Immature natural killer cell (primary cell): ENCODE results near the gene CCDC80. TPM values are rescaled to one million over a fixed set of nuclear protein-coding genes. Genes with fewer than 3 reads are reported as not detected.

ENCODE experiments used
- DNase-seq, 3 donors: peaks; one replicate each; pipeline ENCODE4 v3.0.0; 2022; ENCODE audit warnings: mixed read lengths in 1 of 3
- H3K27ac Mint-ChIP-seq, 6 donors: one replicate each; pipeline ENCODE4 v1.8.0; 2020; ENCODE audit warnings: mixed read lengths in 6 of 6, mild to moderate bottlenecking in 5 of 6, inconsistent platforms in 4 of 6, moderate library complexity in 3 of 6
- H3K27me3 Mint-ChIP-seq, 3 donors: one replicate each; pipeline ENCODE4 v1.8.0; 2020 to 2021; ENCODE audit warnings: low read depth in 3 of 3, mild to moderate bottlenecking in 3 of 3, mixed read lengths in 3 of 3, moderate library complexity in 3 of 3, inconsistent platforms in 1 of 3
- H3K36me3 Mint-ChIP-seq, 3 donors: one replicate each; pipeline ENCODE4 v1.8.0; 2020; ENCODE audit warnings: mixed read lengths in 3 of 3, inconsistent platforms in 2 of 3, mild to moderate bottlenecking in 2 of 3
- H3K4me1 Mint-ChIP-seq, 2 donors: one replicate each; pipeline ENCODE4 v1.8.0; 2020; ENCODE audit warnings: inconsistent platforms in 2 of 2, mild to moderate bottlenecking in 2 of 2, mixed read lengths in 2 of 2, moderate library complexity in 1 of 2
- H3K4me3 Mint-ChIP-seq, 5 donors: one replicate each; pipeline ENCODE4 v1.8.0; 2020; ENCODE audit warnings: mild to moderate bottlenecking in 5 of 5, mixed read lengths in 5 of 5, inconsistent platforms in 3 of 5, moderate library complexity in 3 of 5
- H3K9me3 Mint-ChIP-seq, 6 donors: one replicate each; pipeline ENCODE4 v1.8.0; 2020; ENCODE audit warnings: mild to moderate bottlenecking in 6 of 6, mixed read lengths in 6 of 6, inconsistent platforms in 4 of 6, moderate library complexity in 3 of 6
- polyA plus RNA-seq, 3 donors: library from polyadenylated mRNA; unstranded; fragments of 300-500 nt; fragmentation: Illumina TruSeq; gene quantifications; one replicate each; pipeline ENCODE4 v1.2.3, GENCODE V29; 2021

Gene CCDC80
- polyA plus RNA-seq, 3 donors from 2014 or later: 0.20 TPM; not detected in 2

- Mint-ChIP-seq H3K36me3 (no peaks in the 10 kb centered on the region), H3K27me3 (no peaks in the 10 kb centered on the region), H3K9me3 (no peaks in the 10 kb centered on the region), H3K4me1 (no peaks in the 10 kb centered on the region), H3K4me3 (no peak overlapping the region), H3K27ac (no peak overlapping the region)
- no peak for DNase-seq
These were observed 6.0 kb downstream of the CCDC80 start for GRCh38 chr3:112634786-112635541.

GRCh38 chr3:112633757-112634156 lies 7.2 kb downstream of the CCDC80 start:
- no peak overlapping the region for H3K27ac Mint-ChIP-seq
- no peaks in the 10 kb centered on the region for H3K36me3 Mint-ChIP-seq
- no peak for DNase-seq
- H3K4me1 Mint-ChIP-seq: no peaks in the 10 kb centered on the region
- H3K4me3 Mint-ChIP-seq: no peak overlapping the region
- no peaks in the 10 kb centered on the region for H3K9me3 Mint-ChIP-seq
- no peaks in the 10 kb centered on the region for H3K27me3 Mint-ChIP-seq

- no peak overlapping the region for H3K27ac Mint-ChIP-seq
- DNase-seq: no peak
- H3K36me3 Mint-ChIP-seq: no peaks in the 10 kb centered on the region
- H3K27me3 Mint-ChIP-seq: no peaks in the 10 kb centered on the region
- no peaks in the 10 kb centered on the region for H3K9me3 Mint-ChIP-seq
- no peak overlapping the region for H3K4me3 Mint-ChIP-seq
- H3K4me1 Mint-ChIP-seq: no peaks in the 10 kb centered on the region
These were observed 7.8 kb downstream of the CCDC80 start for GRCh38 chr3:112633191-112633590.

- Mint-ChIP-seq H3K4me1 (no peaks in the 10 kb centered on the region), H3K27ac (no peak overlapping the region), H3K4me3 (no peak overlapping the region), H3K36me3 (no peaks in the 10 kb centered on the region), H3K9me3 (no peaks in the 10 kb centered on the region), H3K27me3 (no peaks in the 10 kb centered on the region)
- DNase-seq: no peak
These were observed 8.3 kb downstream of the CCDC80 start for GRCh38 chr3:112632596-112632995.

- no peak overlapping the region for H3K4me3 Mint-ChIP-seq
- H3K4me1 Mint-ChIP-seq: no peaks in the 10 kb centered on the region
- no peaks in the 10 kb centered on the region for H3K36me3 Mint-ChIP-seq
- H3K9me3 Mint-ChIP-seq: no peaks in the 10 kb centered on the region
- peaks cover 0 to 2% (median 0%) of the 10 kb centered on the region in 3 donors for H3K27me3 Mint-ChIP-seq
- H3K27ac Mint-ChIP-seq: no peak overlapping the region
- DNase-seq: no peak
These were observed 9.7 kb downstream of the CCDC80 start for GRCh38 chr3:112631257-112631656.

- H3K36me3 Mint-ChIP-seq: no peaks in the 10 kb centered on the region
These were observed 11.5 kb downstream of the CCDC80 start for GRCh38 chr3:112629425-112629824.

GRCh38 chr3:112627919-112628466 lies 12.9 kb downstream of the CCDC80 start:
- DNase-seq: no peak
- no peaks in the 10 kb centered on the region for H3K9me3 Mint-ChIP-seq
- no peaks in the 10 kb centered on the region for H3K36me3 Mint-ChIP-seq
- H3K27ac Mint-ChIP-seq: no peak overlapping the region
- H3K27me3 Mint-ChIP-seq: peaks cover 0 to 2% (median 0%) of the 10 kb centered on the region in 3 donors
- no peaks in the 10 kb centered on the region for H3K4me1 Mint-ChIP-seq
- no peak overlapping the region for H3K4me3 Mint-ChIP-seq

More at GRCh38 chr3:112629425-112629824, 11.5 kb downstream of the CCDC80 start:
- no peak for DNase-seq
- H3K27me3 Mint-ChIP-seq: peaks cover 0 to 2% (median 0%) of the 10 kb centered on the region in 3 donors
- no peaks in the 10 kb centered on the region for H3K4me1 Mint-ChIP-seq
- H3K9me3 Mint-ChIP-seq: no peaks in the 10 kb centered on the region
- no peak overlapping the region for H3K4me3 Mint-ChIP-seq
- H3K27ac Mint-ChIP-seq: no peak overlapping the region

- H3K4me1 Mint-ChIP-seq: no peaks in the 10 kb centered on the region
- H3K9me3 Mint-ChIP-seq: no peaks in the 10 kb centered on the region
- H3K36me3 Mint-ChIP-seq: no peaks in the 10 kb centered on the region
- peaks cover 0 to 2% (median 0%) of the 10 kb centered on the region in 3 donors for H3K27me3 Mint-ChIP-seq
- no peak for DNase-seq
- H3K27ac Mint-ChIP-seq: no peak overlapping the region
- no peak overlapping the region for H3K4me3 Mint-ChIP-seq
These were observed 13.5 kb downstream of the CCDC80 start for GRCh38 chr3:112627419-112627818.

- H3K27me3 Mint-ChIP-seq: peaks cover 0 to 3% (median 0%) of the 10 kb centered on the region in 3 donors
- no peaks in the 10 kb centered on the region for H3K36me3 Mint-ChIP-seq
- DNase-seq: no peak
- H3K27ac Mint-ChIP-seq: no peak overlapping the region
- H3K4me1 Mint-ChIP-seq: no peaks in the 10 kb centered on the region
- H3K4me3 Mint-ChIP-seq: no peak overlapping the region
- no peaks in the 10 kb centered on the region for H3K9me3 Mint-ChIP-seq
These were observed 17.2 kb downstream of the CCDC80 start for GRCh38 chr3:112623717-112624116.

- Mint-ChIP-seq H3K36me3 (no peaks in the 10 kb centered on the region), H3K27me3 (peaks cover 0 to 4% (median 0%) of the 10 kb centered on the region in 3 donors), H3K9me3 (no peaks in the 10 kb centered on the region), H3K4me3 (no peak overlapping the region), H3K4me1 (no peaks in the 10 kb centered on the region), H3K27ac (no peak overlapping the region)
- no peak for DNase-seq
These were observed 17.7 kb downstream of the CCDC80 start for GRCh38 chr3:112623213-112623612.

- Mint-ChIP-seq H3K27me3 (peaks cover 0 to 5% (median 2%) of the 10 kb centered on the region in 3 donors), H3K27ac (no peak overlapping the region), H3K4me1 (no peaks in the 10 kb centered on the region), H3K36me3 (no peaks in the 10 kb centered on the region), H3K9me3 (no peaks in the 10 kb centered on the region), H3K4me3 (no peak overlapping the region)
- DNase-seq: no peak
These were observed 21.6 kb downstream of the CCDC80 start for GRCh38 chr3:112619295-112619694.

- H3K4me1 Mint-ChIP-seq: no peaks in the 10 kb centered on the region
- no peak for DNase-seq
- H3K9me3 Mint-ChIP-seq: no peaks in the 10 kb centered on the region
- H3K27ac Mint-ChIP-seq: no peak overlapping the region
- H3K27me3 Mint-ChIP-seq: peaks cover 2 to 5% (median 4%) of the 10 kb centered on the region in 3 donors
- H3K36me3 Mint-ChIP-seq: no peaks in the 10 kb centered on the region
- no peak overlapping the region for H3K4me3 Mint-ChIP-seq
These were observed 23.7 kb downstream of the CCDC80 start for GRCh38 chr3:112617285-112617684.

GRCh38 chr3:112615989-112616731 lies 24.8 kb downstream of the CCDC80 start:
- DNase-seq: no peak
- H3K36me3 Mint-ChIP-seq: no peaks in the 10 kb centered on the region
- H3K27me3 Mint-ChIP-seq: peaks cover 2 to 5% (median 4%) of the 10 kb centered on the region in 3 donors
- no peaks in the 10 kb centered on the region for H3K4me1 Mint-ChIP-seq
- H3K27ac Mint-ChIP-seq: no peak overlapping the region
- no peaks in the 10 kb centered on the region for H3K9me3 Mint-ChIP-seq
- no peak overlapping the region for H3K4me3 Mint-ChIP-seq

GRCh38 chr3:112611752-112612515 lies 29.0 kb downstream of the CCDC80 start:
- no peaks in the 10 kb centered on the region for H3K4me1 Mint-ChIP-seq
- H3K9me3 Mint-ChIP-seq: no peaks in the 10 kb centered on the region

More at GRCh38 chr3:112611752-112612515, 29.0 kb downstream of the CCDC80 start:
- Mint-ChIP-seq H3K27me3 (peaks cover 5 to 15% (median 11%) of the 10 kb centered on the region in 3 donors), H3K27ac (no peak overlapping the region), H3K36me3 (no peaks in the 10 kb centered on the region), H3K4me3 (no peak overlapping the region)
- DNase-seq: no peak
